Prostate gland (tissue), 2 donors: Measurements from ENCODE around the gene TEX22. TPM values are rescaled to one million over a fixed set of nuclear protein-coding genes. Genes with fewer than 3 reads are reported as not detected.

Source experiments
- DNase-seq: peaks from one replicate; pipeline ENCODE4 v3.0.0-alpha.2; 2019; ENCODE audit warnings: low spot score
- H3K27ac ChIP-seq, 2 donors: fragments of 200-600 bp; sonication (generic); 2 replicates each; pipeline ENCODE4 v1.5.1; 2017 to 2019
- H3K27me3 ChIP-seq: fragments of 200-600 bp; sonication (generic); replicated peaks from 2 replicates; pipeline ENCODE4 v1.5.1; 2019; ENCODE audit not compliant: insufficient read depth
- H3K36me3 ChIP-seq, 2 donors: fragments of 200-600 bp; sonication (generic); 1 replicate in 1 of 2; 2 replicates in 1 of 2; pipeline versions ENCODE4 v1.5.1 to v1.8.1; 2017 to 2019
- H3K4me1 ChIP-seq: fragments of 200-600 bp; sonication (generic); replicated peaks from 2 replicates; pipeline ENCODE4 v1.5.1; 2019
- H3K4me3 ChIP-seq, 2 donors: fragments of 200-600 bp; sonication (generic); 2 replicates each; pipeline ENCODE4 v1.5.1; 2017 to 2019
- H3K9me3 ChIP-seq: fragments of 200-600 bp; sonication (generic); 2 replicates; pipeline ENCODE4 v1.5.1; 2017
- POLR2A ChIP-seq: fragments of 450-650 bp; IDR thresholded peaks from one replicate; pipeline ENCODE4 v1.6.1; 2016; ENCODE audit warnings: antibody characterized with exemption, mild to moderate bottlenecking
- POLR2AphosphoS5 ChIP-seq: sonication (generic); formaldehyde crosslinking; IDR thresholded peaks from one replicate; pipeline ENCODE4 v1.6.1; 2017; ENCODE audit warnings: antibody characterized with exemption
- WGBS: methylation state at CpG from one replicate; pipeline ENCODE4 v1.1.5; 2018; 5-methylcytosine and 5-hydroxymethylcytosine counted together
- intact Hi-C: fragments of 100-400 bp; cut with DNase I; formaldehyde crosslinking; loops from one replicate; pipeline ENCODE4 v1.14.2; 2022
- total RNA-seq, 2 donors: library from RNA; depleted of rRNA; stranded (reverse); fragments of >200 nt; gene quantifications; one replicate each; pipeline ENCODE4 v1.1.0, GENCODE V29; 2016
- TF ChIP-seq, protein P1 (sequence below), 4 experiments: fragments of 200-600 bp in 2 of 4; fragments of 450-650 bp in 2 of 4; sonication (generic) in 2 of 4; IDR thresholded peaks; 1 replicate in 3 of 4; 2 replicates in 1 of 4; pipeline ENCODE4 v1.5.1; 2016 to 2019; ENCODE audit warnings: antibody characterized with exemption in 4 of 4, mild to moderate bottlenecking in 2 of 4, moderate library complexity in 2 of 4

TEX22 gene
- total RNA-seq, 2 donors from 2014 or later: 0.57 to 0.73 TPM

DNA sequence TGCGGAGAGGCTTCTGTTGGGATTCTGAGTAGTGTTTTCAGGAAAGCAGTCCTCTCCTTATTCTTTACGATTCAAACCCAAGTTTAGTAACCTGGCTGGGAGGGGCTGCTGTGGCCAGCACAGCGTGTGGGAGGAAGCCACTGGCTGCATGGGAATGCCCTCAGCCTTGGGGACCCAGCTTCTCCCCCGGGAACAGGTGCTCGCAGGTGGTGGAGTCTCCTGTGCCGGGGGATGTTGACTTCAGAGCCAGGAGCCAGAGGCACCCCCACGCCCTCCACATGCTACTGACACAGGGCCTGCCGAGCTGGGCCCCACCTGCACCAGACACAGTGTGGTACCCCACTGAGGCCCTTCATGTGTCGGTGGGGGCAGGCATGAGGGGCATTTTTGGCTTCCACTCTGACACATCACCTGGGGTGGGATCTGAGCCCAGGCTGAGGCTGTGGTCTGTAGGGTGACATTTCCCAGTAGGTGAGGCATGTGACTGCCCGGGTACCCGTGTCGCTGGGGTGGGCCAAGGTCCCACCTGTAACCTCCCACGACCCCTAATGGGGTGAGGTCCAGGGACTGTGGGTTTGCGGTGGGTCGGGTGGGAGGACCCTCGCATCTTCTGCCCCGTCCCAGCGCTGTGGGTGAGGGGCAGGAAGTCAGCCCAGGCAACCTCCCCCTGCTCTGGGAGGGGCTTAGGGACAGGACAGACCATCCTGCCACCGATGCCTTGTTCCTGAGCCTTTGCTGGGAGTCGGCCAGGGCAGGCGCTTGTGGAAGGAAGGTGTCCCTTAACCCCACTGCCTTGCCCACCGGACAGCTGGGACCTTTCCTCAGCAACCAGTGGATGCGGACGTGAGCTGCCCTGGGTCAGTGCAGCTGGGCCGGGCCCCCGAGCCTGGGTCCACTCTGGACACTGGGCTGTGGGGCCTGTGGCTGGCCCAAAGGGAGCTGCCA lies 47.8 kb downstream of the TEX22 start:
- WGBS: 83% methylated on average over 26 of the region's 26 CpGs
- no peak for DNase-seq
- Histone ChIP-seq H3K27ac (no peak overlapping the region), H3K36me3 (peaks cover 1 to 5% of the 10 kb centered on the region in 2 donors), H3K4me1 (no peaks in the 10 kb centered on the region), H3K27me3 (no peaks in the 10 kb centered on the region), H3K9me3 (no peaks in the 10 kb centered on the region), H3K4me3 (no peak overlapping the region)
- intact Hi-C loops: loop anchor here (5.0 kb wide), 1 partner anchor 46 kb away; the partner anchor contains the start of gene TEDC1
- TF ChIP-seq POLR2AphosphoS5: no peak
- TF ChIP-seq, protein P1, sequence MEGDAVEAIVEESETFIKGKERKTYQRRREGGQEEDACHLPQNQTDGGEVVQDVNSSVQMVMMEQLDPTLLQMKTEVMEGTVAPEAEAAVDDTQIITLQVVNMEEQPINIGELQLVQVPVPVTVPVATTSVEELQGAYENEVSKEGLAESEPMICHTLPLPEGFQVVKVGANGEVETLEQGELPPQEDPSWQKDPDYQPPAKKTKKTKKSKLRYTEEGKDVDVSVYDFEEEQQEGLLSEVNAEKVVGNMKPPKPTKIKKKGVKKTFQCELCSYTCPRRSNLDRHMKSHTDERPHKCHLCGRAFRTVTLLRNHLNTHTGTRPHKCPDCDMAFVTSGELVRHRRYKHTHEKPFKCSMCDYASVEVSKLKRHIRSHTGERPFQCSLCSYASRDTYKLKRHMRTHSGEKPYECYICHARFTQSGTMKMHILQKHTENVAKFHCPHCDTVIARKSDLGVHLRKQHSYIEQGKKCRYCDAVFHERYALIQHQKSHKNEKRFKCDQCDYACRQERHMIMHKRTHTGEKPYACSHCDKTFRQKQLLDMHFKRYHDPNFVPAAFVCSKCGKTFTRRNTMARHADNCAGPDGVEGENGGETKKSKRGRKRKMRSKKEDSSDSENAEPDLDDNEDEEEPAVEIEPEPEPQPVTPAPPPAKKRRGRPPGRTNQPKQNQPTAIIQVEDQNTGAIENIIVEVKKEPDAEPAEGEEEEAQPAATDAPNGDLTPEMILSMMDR (IDR thresholded peaks at IDR 0.05): no peak
- no peak for TF ChIP-seq POLR2A

DNA sequence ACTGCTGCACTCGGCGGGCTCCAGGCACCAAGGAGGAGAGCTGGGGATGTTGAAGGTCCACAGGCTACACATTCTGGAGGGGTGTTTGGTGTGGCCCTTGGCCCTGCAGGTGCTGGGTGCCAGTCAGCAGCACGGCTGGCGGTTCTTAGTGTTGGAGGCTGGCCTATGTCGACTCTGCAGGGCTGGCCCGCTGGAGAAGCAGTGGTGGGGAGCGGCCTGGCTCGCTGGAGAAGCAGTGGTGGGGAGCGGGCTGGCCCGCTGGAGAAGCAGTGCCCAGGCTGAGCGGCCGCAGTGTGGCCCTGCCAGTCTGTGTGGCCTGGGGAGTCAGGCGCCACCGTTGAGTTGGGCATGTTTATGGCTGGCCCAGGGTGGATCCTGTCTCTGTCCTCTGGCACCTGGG lies 48.6 kb downstream of the TEX22 start:
- no peak for DNase-seq
- H3K27ac ChIP-seq: no peak overlapping the region
- no peak overlapping the region for H3K4me3 ChIP-seq
- no peaks in the 10 kb centered on the region for H3K4me1 ChIP-seq
- peaks cover 4 to 7% of the 10 kb centered on the region in 2 donors for H3K36me3 ChIP-seq
- no peaks in the 10 kb centered on the region for H3K9me3 ChIP-seq
- TF ChIP-seq POLR2A (no peak), POLR2AphosphoS5 (no peak)
- TF ChIP-seq, protein P1 (IDR thresholded peaks at IDR 0.05): no peak
- H3K27me3 ChIP-seq: no peaks in the 10 kb centered on the region
- WGBS: 79% methylated on average over 14 of the region's 14 CpGs
- intact Hi-C loops: loop anchor here (5.0 kb wide), 1 partner anchor 45 kb away; the partner anchor contains the start of gene TEDC1

DNA sequence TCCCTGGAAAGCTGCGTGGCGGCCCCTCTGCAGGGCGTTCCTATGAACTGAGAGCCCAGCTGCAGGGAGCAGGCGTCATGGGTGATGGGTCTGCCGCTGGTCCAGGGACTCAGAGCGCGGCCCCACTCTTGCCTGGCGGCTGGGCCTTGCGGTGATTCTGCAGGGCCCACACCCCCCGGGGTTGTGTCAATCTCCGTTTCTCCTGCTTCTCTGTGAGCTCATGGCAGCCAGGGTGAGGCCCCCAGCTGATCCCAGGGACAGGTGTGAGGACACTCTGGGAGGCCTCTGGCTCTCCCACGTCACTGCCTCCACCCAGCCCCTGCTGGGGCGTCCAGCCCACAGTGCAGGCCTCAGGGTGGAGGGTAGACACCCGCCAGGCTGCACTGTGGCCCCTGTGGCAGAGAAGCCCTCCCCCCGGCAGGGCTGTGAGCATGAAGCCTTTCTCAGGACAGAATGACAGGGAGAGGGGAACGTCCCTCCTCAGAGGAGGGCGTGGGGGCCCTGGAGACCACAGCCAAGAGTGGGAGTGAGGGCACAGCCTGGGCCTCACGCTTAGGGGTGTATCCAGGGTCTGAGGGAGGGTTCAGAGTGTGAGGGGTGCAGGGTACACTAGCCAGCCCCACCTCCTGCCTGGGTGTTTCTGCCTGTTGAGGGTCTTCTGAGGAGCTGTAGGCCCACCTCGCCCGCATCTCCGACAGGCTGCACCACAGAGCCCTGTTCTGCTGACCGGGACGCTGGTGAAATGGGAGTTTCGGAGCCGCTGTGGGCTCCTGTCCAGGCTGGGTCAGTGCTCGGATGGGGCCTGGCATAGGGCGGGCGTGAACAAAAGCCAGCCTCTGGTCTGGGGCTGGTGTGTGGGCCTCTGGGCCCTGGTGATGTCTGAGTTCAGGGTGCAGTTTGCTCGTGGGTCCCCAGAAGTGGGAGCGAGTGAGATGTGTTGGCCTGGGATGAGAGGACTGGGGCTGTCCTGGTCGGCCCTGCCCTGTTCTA lies 49.6 kb downstream of the TEX22 start:
- no peak for DNase-seq
- Histone ChIP-seq H3K27ac (no peak overlapping the region), H3K9me3 (no peaks in the 10 kb centered on the region), H3K36me3 (peaks cover 4 to 7% of the 10 kb centered on the region in 2 donors), H3K4me3 (no peak overlapping the region), H3K27me3 (no peaks in the 10 kb centered on the region), H3K4me1 (no peaks in the 10 kb centered on the region)
- TF ChIP-seq, protein P1 (IDR thresholded peaks at IDR 0.05): no peak
- TF ChIP-seq POLR2AphosphoS5: no peak
- no peak for TF ChIP-seq POLR2A
- 82% methylated on average over 28 of the region's 31 CpGs for WGBS
- intact Hi-C loops: loop anchor here (5.0 kb wide), 1 partner anchor 44 kb away; the partner anchor contains the start of gene TEDC1

DNA sequence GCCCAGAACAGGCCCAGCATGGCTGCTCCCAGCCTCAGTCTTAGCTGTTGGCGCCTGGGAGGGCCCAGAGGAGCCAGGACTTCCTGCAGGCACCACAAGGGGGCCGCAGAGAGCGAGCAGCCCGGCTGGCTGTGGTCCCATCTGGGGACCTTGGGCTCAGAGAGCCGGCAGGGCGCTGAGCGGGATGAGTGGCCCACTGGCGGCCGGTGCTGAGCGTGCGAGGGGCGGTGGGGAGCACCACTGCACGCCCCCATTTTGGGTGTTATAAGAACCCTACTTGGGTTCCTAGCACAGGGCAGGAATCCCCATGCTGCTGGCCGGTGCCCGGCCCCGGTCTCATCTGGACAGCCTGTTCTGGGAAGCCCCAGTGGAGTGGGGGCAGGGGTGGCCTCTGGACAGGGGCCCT lies 50.4 kb downstream of the TEX22 start:
- peaks cover 4 to 7% of the 10 kb centered on the region in 2 donors for H3K36me3 ChIP-seq
- TF ChIP-seq POLR2AphosphoS5: peak; percentile 31
- TF ChIP-seq, protein P1 (IDR thresholded peaks at IDR 0.05): peak; percentile 76 to 90 (median 82)
- TF ChIP-seq POLR2A: no peak
- WGBS: 33% methylated on average over 15 of the region's 16 CpGs
- no peaks in the 10 kb centered on the region for H3K9me3 ChIP-seq
- H3K4me3 ChIP-seq: no peak overlapping the region
- no peak overlapping the region for H3K27ac ChIP-seq
- no peaks in the 10 kb centered on the region for H3K4me1 ChIP-seq
- H3K27me3 ChIP-seq: no peaks in the 10 kb centered on the region
- peak; percentile 47 for DNase-seq
- intact Hi-C loops: loop anchor here (5.0 kb wide), 1 partner anchor 44 kb away; the partner anchor contains the start of gene TEDC1
